GM11168 (cell line): ENCODE measurements around the gene IMP3.

ENCODE experiments used
- in situ Hi-C: fragments of 300-500 bp; cut with MboI; formaldehyde crosslinking; loops from one replicate; pipeline ENCODE4 v1.12.0; 2022; ENCODE audit warnings: low sequenced_read_pairs; ENCODE audit not compliant: unreplicated experiment

The IMP3 gene

DNA sequence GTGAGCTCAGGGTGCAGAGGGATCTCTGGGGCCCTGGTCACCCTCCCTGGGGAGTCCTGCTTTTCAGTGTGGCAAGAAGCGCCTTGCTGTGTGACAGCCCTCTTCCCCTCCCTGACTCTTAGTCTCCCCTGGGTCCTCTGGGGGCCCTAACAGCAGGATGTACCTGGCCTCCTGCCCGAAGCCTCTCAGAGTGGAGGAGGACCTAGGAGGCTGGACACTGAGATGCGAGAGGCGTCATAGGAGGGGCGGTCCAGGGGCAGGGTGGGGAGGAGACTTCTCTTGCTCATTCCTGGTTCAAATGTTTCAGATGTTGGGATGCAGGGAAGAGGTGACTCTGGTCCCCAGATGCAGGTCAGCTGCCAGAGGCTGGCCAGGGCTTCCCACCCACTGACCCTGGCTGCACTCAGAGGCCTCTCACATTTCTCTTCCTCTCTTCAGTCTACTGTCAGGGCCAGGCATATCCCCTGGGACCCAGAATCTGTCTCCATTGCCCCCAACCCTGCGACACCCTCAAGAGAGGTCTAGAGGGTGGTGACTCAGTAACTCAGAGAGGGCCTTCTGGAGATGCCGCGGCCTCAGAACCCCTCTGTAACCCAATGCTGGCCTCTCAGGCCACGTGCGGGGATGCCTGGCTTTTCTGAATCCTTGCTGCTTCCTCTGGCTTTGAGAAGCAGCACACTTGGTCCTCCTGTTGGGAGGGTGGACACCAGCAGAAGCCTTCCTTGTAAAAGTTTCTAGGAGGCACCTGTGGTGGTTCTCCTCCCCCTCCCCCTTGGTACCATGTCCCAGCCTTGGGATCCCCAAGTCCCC, 33.6 kb upstream of the IMP3 start:
- in situ Hi-C loops = no loop called here

DNA sequence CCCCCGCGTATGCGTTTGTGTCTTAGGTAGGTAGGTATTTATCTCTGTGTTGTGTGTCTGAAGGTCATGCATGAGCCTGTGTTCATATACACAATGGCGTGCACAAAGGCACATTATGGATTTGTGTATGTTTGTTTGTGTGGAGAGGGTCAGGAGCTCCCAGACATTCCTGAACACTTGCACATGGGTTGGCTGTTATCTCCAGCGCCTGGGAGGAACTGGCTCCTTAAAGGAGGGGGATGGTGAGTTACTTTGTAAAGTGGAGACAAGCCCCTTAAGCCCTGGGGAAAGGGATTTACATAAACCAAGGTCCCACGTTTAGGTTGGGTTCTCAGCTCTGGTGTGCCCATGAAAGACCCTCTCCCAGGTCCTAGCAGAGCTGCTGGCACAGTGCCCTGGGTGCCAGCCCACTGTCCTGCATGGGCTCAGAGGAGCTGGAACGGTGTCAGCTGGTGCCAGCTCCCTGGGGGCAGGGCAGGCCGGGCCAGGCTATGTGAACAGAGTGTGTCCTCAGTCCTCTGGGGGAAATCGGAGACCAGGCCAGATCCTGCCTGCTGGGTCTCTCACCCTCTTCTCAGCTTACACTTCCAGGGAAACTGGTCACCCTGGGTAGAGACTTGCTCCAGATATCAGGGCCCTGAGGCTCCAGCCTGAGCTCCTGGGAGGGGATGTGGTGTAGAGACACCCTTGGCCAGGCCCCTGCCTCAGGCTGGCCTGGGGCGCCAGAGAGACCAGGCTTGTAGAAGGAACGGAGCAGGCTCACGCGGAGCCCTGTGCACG, 32.8 kb upstream of the IMP3 start:
- in situ Hi-C loops = no loop called here

- in situ Hi-C loops = no loop called here
Observed at GRCh38 chr15:75671730-75672602, 31.9 kb upstream of the IMP3 start.

DNA sequence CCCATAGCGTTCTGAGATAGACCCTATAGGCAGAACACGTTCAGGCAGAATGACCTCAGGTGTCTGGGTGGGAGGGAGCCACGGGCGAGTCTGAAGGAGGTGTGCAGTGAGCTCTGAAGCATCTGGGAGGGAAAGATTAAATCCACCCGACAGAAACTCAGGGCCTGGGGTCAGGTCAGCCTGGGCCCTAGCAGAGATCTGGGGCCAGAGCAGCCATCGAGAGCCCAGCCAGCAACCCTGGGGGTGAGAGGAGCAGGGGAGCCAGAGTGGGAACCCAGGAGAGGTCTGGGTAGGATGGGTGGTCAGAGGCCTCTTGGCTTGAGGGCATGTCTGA, 29.8 kb upstream of the IMP3 start:
- in situ Hi-C loops = no loop called here

DNA sequence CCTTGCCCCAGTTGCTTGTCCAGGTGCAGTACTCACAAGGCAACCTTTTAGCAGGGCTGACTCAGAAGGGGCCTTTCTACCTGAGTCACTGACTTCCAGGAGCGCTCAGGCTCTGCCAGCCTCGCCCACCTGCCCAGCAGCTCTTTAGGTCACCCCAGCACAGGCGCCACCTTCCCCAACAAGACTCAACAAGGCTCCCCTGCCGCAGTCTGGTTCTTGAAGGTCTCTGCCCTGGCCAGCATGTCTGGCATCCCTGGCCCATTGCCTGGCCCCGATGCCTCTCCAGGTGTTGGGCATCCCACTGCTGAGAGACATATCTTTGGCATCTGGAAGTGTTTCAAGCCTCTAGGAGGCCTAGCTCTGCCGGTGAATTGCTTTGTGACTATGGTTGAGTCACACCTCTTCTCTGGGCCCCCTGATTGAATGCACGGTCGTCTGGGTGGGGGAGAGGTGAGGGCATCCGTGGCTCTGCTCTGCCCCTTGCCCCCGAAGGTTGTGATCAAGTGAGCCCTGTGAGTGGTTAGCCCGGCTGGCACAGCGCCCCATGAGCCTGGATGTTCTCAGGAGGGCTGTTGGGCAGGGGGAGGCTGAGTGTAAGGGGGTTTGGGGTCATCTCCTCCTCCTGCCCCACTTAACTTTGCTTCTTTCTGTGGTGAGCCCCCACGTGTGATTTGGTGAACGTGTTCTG, 29.3 kb upstream of the IMP3 start:
- in situ Hi-C loops = no loop called here

DNA sequence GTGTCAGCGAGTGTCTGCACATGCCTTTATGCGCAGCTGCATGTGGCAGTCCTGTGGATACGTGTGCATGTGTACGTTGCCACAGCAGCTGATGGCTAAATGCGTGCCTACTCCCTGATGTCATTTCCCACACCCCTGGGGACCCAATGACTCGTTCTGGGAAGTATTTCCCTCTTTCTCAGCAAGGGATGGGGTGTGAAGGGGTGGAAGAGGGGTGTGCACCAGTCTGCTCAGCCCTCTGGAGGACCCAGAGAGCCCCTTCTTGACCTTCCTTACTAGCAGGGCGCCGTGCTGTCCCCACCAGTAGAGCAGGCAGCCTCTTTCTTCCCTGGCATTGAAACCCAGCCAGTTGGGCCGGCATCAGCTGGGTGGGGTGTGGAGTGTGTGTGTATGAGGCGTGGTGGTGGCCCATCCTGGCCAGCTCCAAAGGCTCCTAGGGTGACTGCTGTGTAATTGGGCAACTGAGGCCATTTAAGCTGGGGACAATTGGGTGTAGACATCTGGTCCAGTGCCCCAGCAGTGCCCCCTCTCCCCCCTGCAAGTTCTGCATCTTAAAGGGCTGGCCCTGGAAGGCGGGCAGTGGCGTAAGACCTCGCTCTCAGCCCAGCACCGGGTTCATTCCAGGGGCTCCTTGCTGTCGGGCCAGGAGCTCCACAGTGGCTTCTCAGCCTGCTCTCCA, 26.9 kb upstream of the IMP3 start:
- in situ Hi-C loops = no loop called here

- in situ Hi-C loops = no loop called here
Observed at GRCh38 chr15:75663931-75664421, 24.0 kb upstream of the IMP3 start.

DNA sequence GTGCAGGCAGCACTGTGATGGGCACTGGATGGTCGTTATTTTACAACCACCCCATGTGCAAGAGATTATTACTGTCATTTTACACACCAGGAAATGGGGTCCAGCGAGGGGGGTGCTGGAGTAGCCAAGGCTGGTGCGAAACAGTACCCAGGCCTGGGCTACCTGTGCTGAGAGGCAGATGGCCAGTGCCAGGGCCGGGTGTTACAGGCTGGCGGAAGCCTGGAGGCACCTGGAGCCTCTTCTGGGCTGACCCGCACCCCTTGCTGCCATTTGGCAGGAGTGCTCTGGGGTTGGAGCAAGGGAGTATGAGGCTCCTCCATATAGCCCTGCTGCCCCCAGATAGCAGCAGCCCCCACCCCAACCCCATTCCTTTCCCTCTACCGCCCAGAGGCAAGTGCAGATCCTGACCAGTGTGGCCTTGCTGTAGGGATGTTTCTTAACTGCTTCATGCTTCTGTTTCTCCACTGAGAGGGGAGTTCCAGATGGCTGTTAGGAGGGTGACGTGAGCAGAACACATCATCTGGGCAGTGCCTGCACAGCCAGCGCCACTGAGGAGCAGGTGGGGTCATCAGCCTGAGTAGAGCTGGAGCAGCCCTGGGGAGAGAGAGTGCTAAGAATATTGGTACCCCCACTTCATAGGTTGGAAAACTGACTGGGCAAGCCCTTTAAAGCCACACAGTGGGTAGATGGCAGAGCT, 22.9 kb upstream of the IMP3 start:
- in situ Hi-C loops = no loop called here

- in situ Hi-C loops = no loop called here
Observed at GRCh38 chr15:75661756-75662140, 21.7 kb upstream of the IMP3 start.

DNA sequence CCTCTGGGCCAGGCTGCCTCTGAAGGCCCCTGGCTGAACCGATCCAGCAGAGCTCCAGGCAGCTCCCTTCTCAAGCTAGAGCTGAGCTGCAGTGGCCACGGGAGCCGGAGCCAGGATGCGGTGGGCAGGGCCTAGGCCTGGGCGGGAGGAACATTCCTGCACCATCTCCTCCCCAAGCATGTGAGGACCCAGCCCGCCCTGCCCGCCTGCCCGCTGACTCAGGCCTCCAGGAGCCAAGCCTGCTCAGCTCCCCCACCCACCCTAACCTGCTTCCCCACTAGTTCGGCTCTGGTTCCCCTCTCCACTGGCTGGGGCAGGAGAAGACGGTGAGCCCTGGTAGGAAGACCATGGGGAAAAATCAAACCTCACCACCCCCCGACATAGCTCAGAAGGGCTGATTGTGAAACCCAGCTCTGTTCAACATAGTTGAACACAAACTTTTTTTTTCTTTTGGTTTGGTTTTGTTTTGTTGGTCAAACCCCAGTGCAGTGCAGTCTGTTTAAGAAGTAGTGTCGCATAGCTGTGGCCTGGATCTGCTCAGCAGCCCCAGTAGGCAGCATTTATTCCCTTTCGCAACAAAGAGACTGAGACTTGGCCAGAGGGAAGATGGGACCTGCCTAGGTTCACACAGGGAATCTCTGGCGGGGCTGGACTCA, 21.2 kb upstream of the IMP3 start:
- in situ Hi-C loops = no loop called here

- in situ Hi-C loops = no loop called here
Observed at GRCh38 chr15:75659928-75660645, 20.1 kb upstream of the IMP3 start.

DNA sequence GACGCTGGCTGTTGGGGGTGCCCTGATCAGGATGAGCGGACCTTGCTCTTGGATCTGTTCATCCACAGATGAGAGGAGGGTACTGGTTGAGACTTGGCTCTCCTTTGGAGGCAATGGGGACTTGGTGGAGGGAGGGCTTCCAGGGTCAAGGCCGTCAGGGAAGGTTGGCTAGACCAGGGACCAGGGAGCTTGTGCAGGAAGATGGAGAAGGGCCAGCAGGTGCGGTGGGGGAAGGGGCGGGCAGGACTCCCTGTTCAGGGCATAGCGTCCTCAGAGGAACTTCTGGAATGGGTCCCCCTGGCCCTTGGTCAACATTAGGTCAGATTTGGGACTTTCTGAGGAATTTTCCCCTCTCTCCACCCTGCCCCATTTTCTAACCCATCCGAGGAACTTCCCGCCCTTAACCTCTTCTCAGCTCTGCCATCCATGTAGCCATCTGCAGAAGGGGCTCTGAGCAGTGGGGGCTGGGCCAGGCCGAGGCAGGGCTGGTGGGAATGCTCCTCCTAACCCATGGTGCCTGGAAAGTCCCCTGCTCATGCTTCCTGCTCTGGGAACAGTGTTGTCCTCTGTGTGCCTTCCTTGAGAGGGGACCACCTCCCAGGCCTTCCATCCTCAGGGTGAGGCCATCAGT, 19.2 kb upstream of the IMP3 start:
- in situ Hi-C loops = no loop called here

GRCh38 chr15:75656813-75657212, 16.8 kb upstream of the IMP3 start:
- in situ Hi-C loops = no loop called here

- in situ Hi-C loops = no loop called here
Observed at GRCh38 chr15:75656331-75656730, 16.3 kb upstream of the IMP3 start.

GRCh38 chr15:75655931-75656330, 15.9 kb upstream of the IMP3 start:
- in situ Hi-C loops = no loop called here

- in situ Hi-C loops = no loop called here
Observed at GRCh38 chr15:75654201-75654907, 14.3 kb upstream of the IMP3 start.
